NT2/D1 (cell line): Measurements from ENCODE around the gene L3MBTL4.
"Not testable (repeated sequence)": the region's sequence is repeated elsewhere in the genome, so short reads cannot be mapped to it uniquely, and the experiment has no call there.

ENCODE experiments used
- DNase-seq: peaks from one replicate; pipeline ENCODE4 v3.0.0-alpha.2; 2011; ENCODE audit warnings: low read depth, low spot score
- H3K27me3 ChIP-seq: 2 replicates; pipeline ENCODE4 v1.6.0; 2011; ENCODE audit warnings: mild to moderate bottlenecking; ENCODE audit not compliant: insufficient read length, insufficient read depth
- H3K36me3 ChIP-seq: 2 replicates; pipeline ENCODE4 v1.6.1; 2011; ENCODE audit warnings: mild to moderate bottlenecking, low read length, mixed read lengths; ENCODE audit not compliant: insufficient read depth, insufficient read length
- H3K4me1 ChIP-seq: 2 replicates; pipeline ENCODE4 v1.5.1; 2011; ENCODE audit not compliant: insufficient read depth, insufficient read length
- H3K4me3 ChIP-seq: 2 replicates; pipeline ENCODE4 v1.5.1; 2011; ENCODE audit warnings: low read depth; ENCODE audit not compliant: insufficient read length
- H3K9ac ChIP-seq: 2 replicates; pipeline ENCODE4 v1.6.0; 2011; ENCODE audit warnings: low read depth; ENCODE audit not compliant: insufficient read length
- H3K9me3 ChIP-seq: 2 replicates; pipeline ENCODE4 v1.5.1; 2011; ENCODE audit warnings: mild to moderate bottlenecking, low read length; ENCODE audit not compliant: insufficient read depth
- SUZ12 ChIP-seq: IDR thresholded peaks from 2 replicates; pipeline ENCODE4 v1.6.1; 2011; ENCODE audit not compliant: insufficient read length, insufficient read depth; ENCODE audit errors: extremely low read depth
- YY1 ChIP-seq: IDR thresholded peaks from 2 replicates; pipeline ENCODE4 v1.6.1; 2011; ENCODE audit not compliant: insufficient read length, insufficient read depth
- ZNF274 ChIP-seq: IDR thresholded peaks from 2 replicates; pipeline ENCODE4 v1.6.1; 2011; ENCODE audit warnings: mild to moderate bottlenecking, low read depth, low read length

The L3MBTL4 gene

DNA sequence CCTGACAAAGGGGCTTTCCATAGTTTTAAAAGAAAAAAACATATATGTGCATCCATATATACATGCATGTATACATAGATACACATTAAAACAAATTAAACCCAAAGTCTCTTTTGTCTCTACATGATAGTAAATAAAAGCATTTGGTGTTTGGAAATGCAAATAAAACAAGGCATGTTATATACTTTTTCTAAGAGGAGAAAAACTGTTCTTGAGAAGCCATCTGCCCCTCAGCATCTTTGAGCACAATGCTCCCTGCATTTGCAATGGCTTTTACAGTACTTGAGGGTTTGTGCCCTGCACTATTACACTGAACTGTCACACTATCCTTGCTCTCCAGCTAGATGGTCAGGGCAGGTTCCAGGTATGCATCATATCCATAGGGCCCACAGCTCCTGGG, 210.2 kb downstream of the L3MBTL4 start:
- Histone ChIP-seq H3K9ac (no peak overlapping the region), H3K36me3 (no peaks in the 10 kb centered on the region), H3K9me3 (no peaks in the 10 kb centered on the region), H3K27me3 (no peaks in the 10 kb centered on the region), H3K4me3 (no peak overlapping the region), H3K4me1 (no peaks in the 10 kb centered on the region)
- TF ChIP-seq YY1: no peak
- TF ChIP-seq ZNF274: no peak
- no peak for TF ChIP-seq SUZ12
- DNase-seq: no peak

DNA sequence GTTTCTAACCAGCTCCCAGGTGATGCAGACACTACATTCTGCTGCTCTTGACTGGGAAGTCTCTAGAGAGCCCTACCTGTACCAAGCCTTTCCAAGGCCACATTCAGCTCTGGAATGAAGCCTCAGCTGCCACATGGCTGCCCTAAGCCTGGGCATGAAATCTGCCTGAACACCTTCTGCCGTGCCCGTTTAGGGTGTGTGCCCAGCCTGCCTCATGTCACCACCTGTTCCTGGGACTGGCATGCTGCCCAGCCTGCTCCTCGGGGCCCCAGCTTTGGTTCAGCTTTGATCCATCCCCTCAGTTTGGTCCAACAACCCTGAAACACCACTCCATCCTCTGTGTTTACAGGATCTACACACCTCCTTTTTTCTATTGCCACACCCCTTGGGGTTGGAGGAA, 210.9 kb downstream of the L3MBTL4 start:
- no peaks in the 10 kb centered on the region for H3K9me3 ChIP-seq
- H3K27me3 ChIP-seq: no peaks in the 10 kb centered on the region
- H3K4me3 ChIP-seq: no peak overlapping the region
- H3K36me3 ChIP-seq: no peaks in the 10 kb centered on the region
- DNase-seq: no peak
- no peaks in the 10 kb centered on the region for H3K4me1 ChIP-seq
- TF ChIP-seq ZNF274 (no peak), YY1 (no peak), SUZ12 (no peak)
- H3K9ac ChIP-seq: no peak overlapping the region

DNA sequence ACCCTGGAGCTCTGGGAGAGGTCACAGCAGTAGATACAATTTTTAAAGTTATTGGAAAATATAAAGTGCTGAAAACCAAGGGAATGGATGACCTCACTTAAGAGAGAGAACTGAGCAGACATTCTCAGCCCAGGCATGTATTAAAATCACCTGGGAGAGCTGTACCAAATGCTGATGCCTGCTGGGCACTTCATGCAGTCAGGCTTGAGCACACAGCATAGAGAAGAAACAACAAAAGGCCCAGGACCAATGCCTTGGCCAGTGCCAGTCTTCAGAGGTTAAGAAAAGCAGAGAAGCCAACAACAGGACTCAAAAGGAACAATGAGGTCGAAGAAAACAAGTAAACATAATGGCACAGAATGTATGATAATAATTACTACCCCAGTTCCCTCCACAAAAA, 211.8 kb downstream of the L3MBTL4 start:
- TF ChIP-seq ZNF274: no peak
- TF ChIP-seq YY1: no peak
- TF ChIP-seq SUZ12: no peak
- H3K9me3 ChIP-seq: no peaks in the 10 kb centered on the region
- H3K4me3 ChIP-seq: no peak overlapping the region
- H3K36me3 ChIP-seq: no peaks in the 10 kb centered on the region
- H3K9ac ChIP-seq: no peak overlapping the region
- H3K4me1 ChIP-seq: no peaks in the 10 kb centered on the region
- no peaks in the 10 kb centered on the region for H3K27me3 ChIP-seq
- DNase-seq: no peak

DNA sequence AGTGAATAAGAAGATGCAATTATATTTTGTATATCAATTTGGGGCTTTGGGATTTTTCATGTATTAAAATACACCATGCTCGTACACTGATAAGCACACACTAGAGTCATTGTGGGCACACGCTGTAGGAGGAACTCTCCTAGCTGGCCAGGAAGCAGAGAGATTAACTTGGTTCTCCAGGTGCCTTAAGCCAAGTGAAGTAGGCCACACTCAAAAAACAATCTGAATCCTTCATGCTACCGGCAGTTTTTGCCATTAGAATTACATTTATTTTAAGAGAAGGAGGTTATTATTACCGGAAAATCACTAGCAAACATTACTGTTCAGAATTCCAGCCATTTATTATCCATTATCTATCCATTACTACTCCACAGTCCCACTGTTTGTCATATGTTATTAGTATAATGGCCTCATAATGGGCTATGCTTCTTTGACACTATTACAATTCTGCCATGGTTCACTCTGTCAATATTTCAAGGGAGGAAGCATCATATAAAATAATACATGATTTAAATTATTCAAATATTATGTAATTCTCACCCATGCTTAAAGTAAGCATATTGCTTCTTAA, 214.4 kb downstream of the L3MBTL4 start:
- no peak overlapping the region for H3K4me3 ChIP-seq
- no peak for TF ChIP-seq SUZ12
- TF ChIP-seq ZNF274: no peak
- TF ChIP-seq YY1: no peak
- H3K36me3 ChIP-seq: no peaks in the 10 kb centered on the region
- DNase-seq: no peak
- no peak overlapping the region for H3K9ac ChIP-seq
- H3K27me3 ChIP-seq: no peaks in the 10 kb centered on the region
- no peaks in the 10 kb centered on the region for H3K9me3 ChIP-seq
- H3K4me1 ChIP-seq: no peaks in the 10 kb centered on the region

DNA sequence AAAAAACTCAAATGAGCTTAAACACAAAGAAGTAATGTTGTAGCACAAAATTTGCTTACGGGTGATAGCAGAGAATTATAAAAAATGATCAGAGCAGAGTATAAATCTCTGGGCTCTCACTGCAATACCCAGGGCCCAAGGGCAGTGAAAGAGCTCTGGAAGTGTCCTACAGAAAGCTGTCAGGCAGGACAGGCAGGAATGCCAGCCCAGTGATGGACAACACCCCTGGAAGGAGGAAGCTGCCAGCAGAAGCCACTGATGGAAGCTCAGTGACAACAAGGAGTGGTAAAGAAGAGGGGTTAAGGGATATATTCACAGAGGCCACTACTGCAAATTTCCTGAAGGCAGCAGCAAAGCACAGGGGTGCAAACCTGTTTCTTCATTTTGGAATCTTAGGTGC, 214.9 kb downstream of the L3MBTL4 start:
- no peaks in the 10 kb centered on the region for H3K27me3 ChIP-seq
- H3K36me3 ChIP-seq: no peaks in the 10 kb centered on the region
- no peaks in the 10 kb centered on the region for H3K9me3 ChIP-seq
- H3K4me3 ChIP-seq: no peak overlapping the region
- no peak for DNase-seq
- H3K9ac ChIP-seq: no peak overlapping the region
- no peaks in the 10 kb centered on the region for H3K4me1 ChIP-seq
- TF ChIP-seq ZNF274: no peak
- no peak for TF ChIP-seq SUZ12

DNA sequence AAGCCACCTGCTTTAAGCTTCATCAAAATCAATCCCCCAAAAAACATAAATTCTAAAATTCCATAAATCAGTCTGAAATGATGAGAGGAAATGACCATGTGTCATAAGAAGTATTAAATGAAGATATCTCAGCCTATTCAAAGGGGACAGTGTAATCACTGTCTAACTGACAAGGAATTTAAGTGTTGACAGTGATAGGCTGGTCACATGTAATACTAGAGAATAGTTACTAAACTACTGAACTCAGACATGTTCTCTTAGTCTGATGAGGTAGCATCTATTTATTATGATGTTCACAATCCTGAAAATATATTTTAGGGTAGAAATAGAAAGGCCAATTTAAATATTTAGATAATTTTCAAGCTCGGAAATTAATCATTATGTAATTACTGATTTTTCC, 216.1 kb downstream of the L3MBTL4 start:
- TF ChIP-seq ZNF274 (no peak), SUZ12 (no peak), YY1 (no peak)
- no peaks in the 10 kb centered on the region for H3K4me1 ChIP-seq
- H3K4me3 ChIP-seq: no peak overlapping the region
- H3K9me3 ChIP-seq: no peaks in the 10 kb centered on the region
- H3K9ac ChIP-seq: no peak overlapping the region
- DNase-seq: no peak
- H3K27me3 ChIP-seq: no peaks in the 10 kb centered on the region
- no peaks in the 10 kb centered on the region for H3K36me3 ChIP-seq

DNA sequence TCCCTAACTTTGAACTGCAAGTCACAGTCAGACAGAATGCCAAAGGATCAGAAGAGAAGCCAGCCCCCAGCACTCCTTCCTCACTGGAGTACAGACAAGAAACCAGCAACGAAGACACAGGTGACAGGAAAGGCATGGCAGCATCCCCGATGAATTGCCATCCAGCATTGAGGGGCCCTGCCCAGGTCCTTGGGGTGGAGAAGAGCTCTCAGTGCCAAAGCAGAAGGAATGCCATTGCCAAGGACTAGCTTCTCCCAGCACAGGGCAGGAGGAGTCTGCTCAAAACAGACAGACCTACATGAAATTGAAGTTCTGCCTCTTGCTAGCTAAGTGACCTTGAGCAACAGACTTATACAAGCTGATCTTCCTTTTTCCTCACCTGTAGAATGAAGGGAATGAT, 220.1 kb downstream of the L3MBTL4 start:
- no peaks in the 10 kb centered on the region for H3K36me3 ChIP-seq
- no peak for DNase-seq

DNA sequence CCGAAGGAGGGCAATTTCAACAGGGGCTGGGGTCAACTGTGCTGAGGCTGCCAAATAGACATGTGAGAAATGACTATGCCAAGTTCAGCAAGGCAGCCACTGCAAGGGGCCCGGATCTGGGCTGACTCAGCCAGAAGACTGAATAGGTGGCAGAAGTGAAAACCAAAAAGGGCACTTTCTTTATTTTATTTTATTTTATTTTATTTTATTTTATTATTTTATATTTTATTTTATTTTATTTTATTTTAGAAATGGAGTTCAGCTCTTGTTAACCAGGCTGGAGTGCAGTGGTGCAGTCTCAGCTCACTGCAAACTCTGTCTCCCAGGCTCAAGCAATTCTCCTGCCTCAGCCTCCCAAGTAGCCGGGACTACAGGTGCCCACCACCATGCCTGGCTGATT, 228.9 kb downstream of the L3MBTL4 start:
- not testable (repeated sequence) for H3K27me3 ChIP-seq, H3K4me1 ChIP-seq, H3K4me3 ChIP-seq, H3K9me3 ChIP-seq, H3K9ac ChIP-seq, H3K36me3 ChIP-seq, DNase-seq

More for the DNA sequence above, 220.1 kb downstream of the L3MBTL4 start:
- no peak for TF ChIP-seq SUZ12
- no peaks in the 10 kb centered on the region for H3K4me1 ChIP-seq
- H3K9ac ChIP-seq: no peak overlapping the region
- H3K9me3 ChIP-seq: no peaks in the 10 kb centered on the region
- H3K4me3 ChIP-seq: no peak overlapping the region
- no peaks in the 10 kb centered on the region for H3K27me3 ChIP-seq
